WTC11 (cell line): ENCODE data around the gene GFOD1. TPM values are rescaled to one million over a fixed set of nuclear protein-coding genes. Genes with fewer than 3 reads are reported as not detected.

Experiments
- ATAC-seq: fragments of 200-7000 bp; cut with Tn5 transposase; 2 replicates; pipeline ENCODE4 v1.10.0; 2021; ENCODE audit warnings: mild to moderate bottlenecking, moderate library complexity
- CTCF ChIA-PET: fragments of 300-600 bp; sonication (Branson Sonifier 250); formaldehyde crosslinking; loops from one replicate; lab custom pipeline; 2021; ENCODE audit warnings: antibody characterized with exemption; lab: Charles Lee
- POLR2A ChIA-PET: fragments of 350-600 bp; sonication (Branson Sonifier 250); formaldehyde crosslinking; loops from one replicate; lab custom pipeline; 2021; ENCODE audit warnings: antibody characterized with exemption; lab: Charles Lee
- DNase-seq: peaks from one replicate; pipeline ENCODE4 v3.0.0; 2021; ENCODE audit warnings: low spot score
- H3K27ac Mint-ChIP-seq: 2 replicates; pipeline ENCODE4 v1.8.0; 2021; ENCODE audit warnings: mixed read lengths
- H3K27me3 Mint-ChIP-seq: 2 replicates; pipeline ENCODE4 v1.8.0; 2021; ENCODE audit warnings: low read depth, mild to moderate bottlenecking, moderate library complexity, mixed read lengths
- H3K36me3 Mint-ChIP-seq: 2 replicates; pipeline ENCODE4 v1.8.0; 2021; ENCODE audit warnings: mixed read lengths
- H3K4me1 Mint-ChIP-seq: 2 replicates; pipeline ENCODE4 v1.8.0; 2022; ENCODE audit warnings: mixed read lengths
- H3K4me3 Mint-ChIP-seq: 2 replicates; pipeline ENCODE4 v1.8.0; 2021; ENCODE audit warnings: mild to moderate bottlenecking, moderate library complexity, mixed read lengths
- H3K9me3 Mint-ChIP-seq: 2 replicates; pipeline ENCODE4 v1.8.0; 2021; ENCODE audit warnings: mixed read lengths
- ATF1 ChIP-seq: sonication (generic); formaldehyde crosslinking; IDR thresholded peaks from 2 replicates; pipeline ENCODE4 v1.8.1; 2023; ENCODE audit warnings: mild to moderate bottlenecking, moderate library complexity, missing genetic modification reagents
- ATF6 ChIP-seq: sonication (generic); formaldehyde crosslinking; IDR thresholded peaks from 2 replicates; pipeline ENCODE4 v1.8.1; 2023; ENCODE audit warnings: mild to moderate bottlenecking, missing genetic modification reagents
- E2F1 ChIP-seq: sonication (generic); formaldehyde crosslinking; IDR thresholded peaks from 2 replicates; pipeline ENCODE4 v1.8.0; 2022; ENCODE audit warnings: mild to moderate bottlenecking, missing genetic modification reagents
- E2F4 ChIP-seq: sonication (generic); formaldehyde crosslinking; IDR thresholded peaks from 2 replicates; pipeline ENCODE4 v1.8.1; 2022; ENCODE audit warnings: low read depth, mild to moderate bottlenecking, moderate library complexity, missing genetic modification reagents, borderline replicate concordance
- ELF4 ChIP-seq: sonication (generic); formaldehyde crosslinking; IDR thresholded peaks from 2 replicates; pipeline ENCODE4 v1.8.1; 2022; ENCODE audit warnings: low read depth, mild to moderate bottlenecking, moderate library complexity, missing genetic modification reagents
- ETV6 ChIP-seq: sonication (generic); formaldehyde crosslinking; IDR thresholded peaks from 2 replicates; pipeline ENCODE4 v1.8.1; 2022; ENCODE audit warnings: mild to moderate bottlenecking, missing genetic modification reagents
- FOXP1 ChIP-seq: sonication (generic); formaldehyde crosslinking; IDR thresholded peaks from 2 replicates; pipeline ENCODE4 v1.8.0; 2022; ENCODE audit warnings: missing genetic modification reagents, mild to moderate bottlenecking, moderate library complexity, borderline replicate concordance
- IRF1 ChIP-seq: sonication (generic); formaldehyde crosslinking; IDR thresholded peaks from 2 replicates; pipeline ENCODE4 v1.8.0; 2023; ENCODE audit warnings: missing genetic modification reagents
- JUN ChIP-seq: sonication (generic); formaldehyde crosslinking; IDR thresholded peaks from 2 replicates; pipeline ENCODE4 v1.8.0; 2023; ENCODE audit warnings: mild to moderate bottlenecking, missing genetic modification reagents
- MLX ChIP-seq: sonication (generic); formaldehyde crosslinking; IDR thresholded peaks from 2 replicates; pipeline ENCODE4 v1.8.1; 2023; ENCODE audit warnings: mild to moderate bottlenecking, missing genetic modification reagents, moderate library complexity
- NFATC4 ChIP-seq: fragments of 250-450 bp; sonication (Bioruptor Pico); IDR thresholded peaks from 2 replicates; pipeline ENCODE4 v1.9.0; 2021; ENCODE audit warnings: mild to moderate bottlenecking
- NFYB ChIP-seq: sonication (generic); formaldehyde crosslinking; conservative IDR thresholded peaks from 2 replicates; pipeline ENCODE4 v1.8.0; 2022; ENCODE audit warnings: low read depth, missing genetic modification reagents
- PRRX2 ChIP-seq: fragments of 250-450 bp; sonication (Bioruptor Pico); IDR thresholded peaks from 2 replicates; pipeline ENCODE4 v1.8.0; 2021; ENCODE audit warnings: mild to moderate bottlenecking
- RORB ChIP-seq: fragments of 250-450 bp; sonication (Bioruptor Pico); IDR thresholded peaks from 2 replicates; pipeline ENCODE4 v1.9.0; 2021; ENCODE audit warnings: mild to moderate bottlenecking
- SMAD4 ChIP-seq: sonication (generic); formaldehyde crosslinking; IDR thresholded peaks from 2 replicates; pipeline ENCODE4 v1.8.0; 2022; ENCODE audit warnings: mild to moderate bottlenecking, missing genetic modification reagents
- SOX15 ChIP-seq: fragments of 250-450 bp; sonication (Bioruptor Pico); IDR thresholded peaks from 2 replicates; pipeline ENCODE4 v1.9.0; 2021; ENCODE audit warnings: mild to moderate bottlenecking
- TCF7 ChIP-seq: sonication (generic); formaldehyde crosslinking; IDR thresholded peaks from 2 replicates; pipeline ENCODE4 v1.8.0; 2022; ENCODE audit warnings: mild to moderate bottlenecking, low read depth, missing genetic modification reagents, moderate library complexity
- TP53 ChIP-seq: sonication (generic); formaldehyde crosslinking; IDR thresholded peaks from 2 replicates; pipeline ENCODE4 v1.8.1; 2023; ENCODE audit warnings: mild to moderate bottlenecking, missing genetic modification reagents
- USF1 ChIP-seq: sonication (generic); formaldehyde crosslinking; IDR thresholded peaks from 2 replicates; pipeline ENCODE4 v1.8.0; 2022; ENCODE audit warnings: mild to moderate bottlenecking, missing genetic modification reagents
- ZBTB21 ChIP-seq: sonication (generic); formaldehyde crosslinking; IDR thresholded peaks from 2 replicates; pipeline ENCODE4 v1.8.1; 2023; ENCODE audit warnings: mild to moderate bottlenecking, missing genetic modification reagents, borderline replicate concordance
- ZNF121 ChIP-seq: sonication (generic); formaldehyde crosslinking; IDR thresholded peaks from 2 replicates; pipeline ENCODE4 v1.8.0; 2023; ENCODE audit warnings: missing genetic modification reagents
- ZNF396 ChIP-seq: fragments of 250-450 bp; sonication (Bioruptor Pico); IDR thresholded peaks from 2 replicates; pipeline ENCODE4 v1.8.0; 2021; ENCODE audit warnings: mild to moderate bottlenecking, moderate library complexity, borderline replicate concordance
- ZNF416 ChIP-seq: fragments of 250-450 bp; sonication (Bioruptor Pico); IDR thresholded peaks from 2 replicates; pipeline ENCODE4 v1.9.0; 2021; ENCODE audit warnings: mild to moderate bottlenecking, inconsistent platforms
- total RNA-seq: library from RNA; stranded (reverse); gene quantifications from 3 replicates; pipeline ENCODE4 v1.2.3, GENCODE V29; 2021

The GFOD1 gene
- total RNA-seq, 1 experiment from 2014 or later = 8.5 TPM

- TF ChIP-seq ZNF416 (CRISPR knock-in tag) = no peak
- TF ChIP-seq SOX15 (CRISPR knock-in tag) = no peak
- no peak for TF ChIP-seq ELF4
- TF ChIP-seq ETV6 (CRISPR knock-in tag) = no peak
- no peak for TF ChIP-seq ZNF396 (CRISPR knock-in tag)
- no peak for TF ChIP-seq JUN (CRISPR knock-in tag)
- no peak for TF ChIP-seq RORB (CRISPR knock-in tag)
- TF ChIP-seq TCF7 (CRISPR knock-in tag) = no peak
Measured at GRCh38 chr6:13526727-13527670, 39.6 kb upstream of the GFOD1 start (continued).

GRCh38 chr6:13526357-13526726 lies 38.9 kb upstream of the GFOD1 start:
- no peak for ATAC-seq
- Mint-ChIP-seq H3K4me3 (no peak overlapping the region), H3K27ac (no peak overlapping the region), H3K27me3 (no peaks in the 10 kb centered on the region), H3K36me3 (no peaks in the 10 kb centered on the region), H3K4me1 (peaks cover 18% of the 10 kb centered on the region), H3K9me3 (no peaks in the 10 kb centered on the region; the same call in 1 of the 2 replicates)
- CTCF ChIA-PET = interaction anchor here (1.0 kb wide), 1 partner anchor 98 kb away, joined by 3 read pairs; no protein-coding TSS in a partner anchor
- POLR2A ChIA-PET = no interaction called here
- TF ChIP-seq IRF1 (no peak), ATF6 (CRISPR knock-in tag) (no peak), ZNF396 (CRISPR knock-in tag) (no peak), NFATC4 (CRISPR knock-in tag) (no peak), E2F1 (CRISPR knock-in tag) (no peak), FOXP1 (CRISPR knock-in tag) (no peak), USF1 (CRISPR knock-in tag) (no peak), ETV6 (CRISPR knock-in tag) (no peak), NFYB (CRISPR knock-in tag) (no peak), MLX (CRISPR knock-in tag) (no peak), E2F4 (CRISPR knock-in tag) (no peak), JUN (CRISPR knock-in tag) (no peak), ZNF121 (CRISPR knock-in tag) (no peak), ZBTB21 (CRISPR knock-in tag) (no peak), ATF1 (no peak), SMAD4 (CRISPR knock-in tag) (no peak), TP53 (CRISPR knock-in tag) (no peak), PRRX2 (no peak)
- no peak for DNase-seq
